Liver (tissue), 9 donors: Measurements from ENCODE around the gene MARCHF6. TPM values are rescaled to one million over a fixed set of nuclear protein-coding genes. Genes with fewer than 3 reads are reported as not detected.

Source experiments
- DNase-seq: peaks from one replicate; pipeline ENCODE4 v3.0.0-alpha.2; 2017; ENCODE audit warnings: low spot score
- H3K27ac ChIP-seq, 2 donors: one replicate each; pipeline ENCODE4 v1.7.0; 2013; ENCODE audit warnings: inconsistent platforms in 2 of 2, low read length in 2 of 2, control low read depth in 1 of 2, low read depth in 1 of 2, mild to moderate bottlenecking in 1 of 2
- H3K27me3 ChIP-seq, 4 donors: one replicate each; pipeline versions ENCODE4 v1.6.1 to v1.7.0; 2013; ENCODE audit warnings: low read length in 3 of 4, inconsistent platforms in 1 of 4, mild to moderate bottlenecking in 1 of 4, moderate library complexity in 1 of 4; ENCODE audit not compliant: control insufficient read depth in 4 of 4, insufficient read depth in 4 of 4
- H3K36me3 ChIP-seq, 4 donors: one replicate each; pipeline versions ENCODE4 v1.6.1 to v1.7.0; 2013; ENCODE audit warnings: low read length in 3 of 4, mild to moderate bottlenecking in 3 of 4, low read depth in 1 of 4, moderate library complexity in 1 of 4; ENCODE audit not compliant: control insufficient read depth in 4 of 4, insufficient read depth in 3 of 4
- H3K4me1 ChIP-seq, 4 donors: one replicate each; pipeline versions ENCODE4 v1.6.1 to v1.7.0; 2013; ENCODE audit warnings: low read length in 3 of 4, mild to moderate bottlenecking in 3 of 4, moderate library complexity in 1 of 4; ENCODE audit not compliant: control insufficient read depth in 4 of 4, insufficient read depth in 4 of 4
- H3K4me3 ChIP-seq, 3 donors: one replicate each; pipeline versions ENCODE4 v1.6.1 to v1.7.0; 2013; ENCODE audit warnings: low read length in 3 of 3, control low read depth in 1 of 3, low read depth in 1 of 3, mild to moderate bottlenecking in 1 of 3
- H3K9ac ChIP-seq, 2 donors: one replicate each; pipeline ENCODE4 v1.7.0; 2013; ENCODE audit warnings: low read length in 2 of 2, mild to moderate bottlenecking in 2 of 2, moderate library complexity in 2 of 2, control low read depth in 1 of 2, low read depth in 1 of 2
- H3K9me3 ChIP-seq, 4 donors: one replicate each; pipeline versions ENCODE4 v1.6.1 to v1.7.0; 2013; ENCODE audit warnings: low read length in 3 of 4; ENCODE audit not compliant: control insufficient read depth in 4 of 4
- EGR1 ChIP-seq, 2 donors: IDR thresholded peaks; 2 replicates each; pipeline ENCODE4 v1.6.1; 2016 to 2018; ENCODE audit warnings: antibody characterized with exemption in 2 of 2, low read depth in 2 of 2
- FOXA1 ChIP-seq: IDR thresholded peaks from 2 replicates; pipeline ENCODE4 v1.6.1; 2016; ENCODE audit warnings: antibody characterized with exemption
- FOXA2 ChIP-seq: IDR thresholded peaks from 2 replicates; pipeline ENCODE4 v1.6.1; 2016; ENCODE audit warnings: antibody characterized with exemption
- GABPA ChIP-seq, 2 donors: IDR thresholded peaks in 1 of 2; conservative IDR thresholded peaks in 1 of 2; 2 replicates each; pipeline ENCODE4 v1.6.1; 2016; ENCODE audit warnings: antibody characterized with exemption in 2 of 2, mild to moderate bottlenecking in 1 of 2, moderate library complexity in 1 of 2
- HNF4A ChIP-seq, 2 donors: conservative IDR thresholded peaks; 2 replicates each; pipeline ENCODE4 v1.6.1; 2016; ENCODE audit warnings: antibody characterized with exemption in 2 of 2, mild to moderate bottlenecking in 2 of 2
- HNF4G ChIP-seq: IDR thresholded peaks from 2 replicates; pipeline ENCODE4 v1.6.1; 2016; ENCODE audit warnings: antibody characterized with exemption
- JUND ChIP-seq, 2 donors: IDR thresholded peaks; 2 replicates each; pipeline ENCODE4 v1.6.1; 2016; ENCODE audit warnings: antibody characterized with exemption in 2 of 2
- NR2F2 ChIP-seq: IDR thresholded peaks from 2 replicates; pipeline ENCODE4 v1.6.1; 2016; ENCODE audit warnings: antibody characterized with exemption
- RAD21 ChIP-seq, 2 donors: IDR thresholded peaks; 2 replicates each; pipeline ENCODE4 v1.6.1; 2016; ENCODE audit warnings: antibody characterized with exemption in 2 of 2, mild to moderate bottlenecking in 2 of 2
- RXRA ChIP-seq, 2 donors: IDR thresholded peaks; 2 replicates each; pipeline ENCODE4 v1.6.1; 2017 to 2018; ENCODE audit warnings: antibody characterized with exemption in 2 of 2, mild to moderate bottlenecking in 1 of 2
- SP1 ChIP-seq: IDR thresholded peaks from 2 replicates; pipeline ENCODE4 v1.6.1; 2018; ENCODE audit warnings: antibody characterized with exemption, mild to moderate bottlenecking
- TAF1 ChIP-seq: conservative IDR thresholded peaks from 2 replicates; pipeline ENCODE4 v1.6.1; 2016; ENCODE audit warnings: antibody characterized with exemption, mild to moderate bottlenecking
- YY1 ChIP-seq: IDR thresholded peaks from 2 replicates; pipeline ENCODE4 v1.6.1; 2016; ENCODE audit warnings: antibody characterized with exemption, mild to moderate bottlenecking
- WGBS: extraction: QIAGEN DNeasy Blood & Tissue Kit; methylation state at CpG from one replicate; pipeline ENCODE4 v1.1.7; 2013; 5-methylcytosine and 5-hydroxymethylcytosine counted together
- polyA plus RNA-seq, 2 donors: library from polyadenylated mRNA; stranded (reverse) in 1 of 2; unstranded in 1 of 2; fragments of 200-250 nt in 1 of 2; fragments of >200 nt in 1 of 2; fragmentation: Nextera tagmentation in 1 of 2; extraction: Ambion mirVana in 1 of 2; gene quantifications; one replicate each; pipeline versions ENCODE4 v1.2.1 to v1.2.3, GENCODE V29; 2013 to 2015
- total RNA-seq, 2 donors: library from RNA; depleted of rRNA; stranded (reverse); fragments of >200 nt; gene quantifications; one replicate each; pipeline ENCODE4 v1.2.3, GENCODE V29; 2014
- TF ChIP-seq, protein P1 (sequence below): fragments of 150-350 bp; IDR thresholded peaks from 2 replicates; pipeline ENCODE4 v1.5.1; 2017; ENCODE audit warnings: improper control_type of control experiment, low read depth, low read length; ENCODE audit not compliant: missing input control
- TF ChIP-seq, protein P2 (sequence below): IDR thresholded peaks from 2 replicates; pipeline ENCODE4 v1.6.1; 2016; ENCODE audit warnings: antibody characterized with exemption
- TF ChIP-seq, protein P3 (sequence below): IDR thresholded peaks from 2 replicates; pipeline ENCODE4 v1.6.1; 2016; ENCODE audit warnings: antibody characterized with exemption
- TF ChIP-seq, protein P4 (sequence below): IDR thresholded peaks from 2 replicates; pipeline ENCODE4 v1.6.1; 2016; ENCODE audit warnings: antibody characterized with exemption
- donor health status: healthy.
- donor health status: healthy.
- donor health status: healthy.
- donor health status: healthy.
- donor health status: healthy.

MARCHF6 gene
- total and polyA plus RNA-seq, 4 donors = 20.6 to 77.7 (median 62.4) TPM

DNA sequence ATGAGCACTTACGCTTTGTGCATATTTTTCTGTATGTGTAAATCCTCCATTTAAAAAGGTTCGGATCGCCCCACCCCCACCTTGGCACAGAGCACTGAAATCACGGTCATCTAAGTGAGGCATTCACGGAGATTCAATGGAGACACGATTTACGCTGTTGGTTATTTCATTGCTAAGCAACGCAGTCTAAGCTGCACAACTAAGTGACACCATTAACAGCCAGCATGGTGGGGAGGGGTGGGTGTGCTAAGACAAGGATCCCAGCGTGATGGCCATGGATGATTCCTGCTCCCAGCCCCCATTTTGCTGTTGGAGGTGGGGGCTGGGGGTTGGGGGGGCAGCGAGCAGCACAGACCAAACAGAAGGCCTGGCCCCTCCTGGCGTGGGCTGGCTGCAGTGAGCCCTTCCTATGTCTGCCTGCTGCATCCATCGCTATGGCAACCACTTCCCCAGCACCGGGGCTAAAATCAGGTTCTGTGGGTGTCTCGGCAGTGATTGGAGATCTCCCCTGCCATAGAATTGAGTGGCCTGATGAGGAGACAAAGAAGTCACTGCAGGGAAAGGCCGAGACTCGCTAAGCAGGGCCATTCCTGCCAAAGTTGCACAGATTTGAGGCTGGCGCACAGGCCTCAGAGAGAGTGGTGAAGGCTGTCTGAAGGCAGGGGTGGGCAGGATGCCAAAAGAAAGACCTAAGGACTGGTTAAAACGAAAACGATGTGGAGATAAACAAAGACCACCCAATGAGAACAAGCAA, 14.3 kb upstream of the MARCHF6 start:
- Histone ChIP-seq H3K9ac (no peak overlapping the region), H3K27me3 (no peaks in the 10 kb centered on the region)
- WGBS = 87% methylated on average over 19 of the region's 19 CpGs

DNA sequence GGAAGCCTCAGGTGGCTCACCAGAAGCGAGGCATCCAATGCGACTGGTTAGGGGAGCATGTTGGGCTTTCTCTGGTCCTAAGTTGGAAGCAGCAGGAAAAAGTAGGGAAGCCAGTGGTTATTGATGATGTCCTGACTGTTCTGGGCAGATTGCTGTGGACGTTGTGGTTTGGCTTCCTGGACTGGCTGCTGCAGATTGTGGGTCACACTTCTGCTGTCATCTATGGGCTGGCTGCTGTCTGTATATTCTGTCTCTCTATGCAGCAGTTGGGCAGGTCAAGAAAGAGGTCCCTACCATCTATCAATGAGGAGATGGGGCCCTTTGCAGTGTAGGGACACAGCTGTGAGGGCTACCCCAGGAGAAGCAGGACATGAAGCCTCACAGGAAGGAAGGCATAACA, 13.5 kb upstream of the MARCHF6 start:
- Histone ChIP-seq H3K27ac (no peak overlapping the region), H3K9ac (no peak overlapping the region), H3K9me3 (no peaks in the 10 kb centered on the region), H3K4me1 (peaks cover 0 to 17% (median 7%) of the 10 kb centered on the region in 4 donors), H3K36me3 (no peaks in the 10 kb centered on the region), H3K27me3 (no peaks in the 10 kb centered on the region), H3K4me3 (no peak overlapping the region)
- 86% methylated on average over 3 of the region's 3 CpGs for WGBS
- no peak for DNase-seq
- TF ChIP-seq RAD21 (IDR thresholded peaks at IDR 0.05) (no peak), NR2F2 (no peak), SP1 (no peak), EGR1 (IDR thresholded peaks at IDR 0.05; ENCODE audit: low read depth in 2 of 2) (no peak), RXRA (IDR thresholded peaks at IDR 0.05) (no peak), TAF1 (no peak), HNF4A (conservative IDR thresholded peaks at IDR 0.05) (no peak), FOXA1 (no peak), JUND (IDR thresholded peaks at IDR 0.05) (no peak), GABPA (IDR thresholded peaks at IDR 0.05 in 1 of 2, conservative IDR thresholded peaks at IDR 0.05 in 1 of 2) (no peak)
- TF ChIP-seq, protein P1, sequence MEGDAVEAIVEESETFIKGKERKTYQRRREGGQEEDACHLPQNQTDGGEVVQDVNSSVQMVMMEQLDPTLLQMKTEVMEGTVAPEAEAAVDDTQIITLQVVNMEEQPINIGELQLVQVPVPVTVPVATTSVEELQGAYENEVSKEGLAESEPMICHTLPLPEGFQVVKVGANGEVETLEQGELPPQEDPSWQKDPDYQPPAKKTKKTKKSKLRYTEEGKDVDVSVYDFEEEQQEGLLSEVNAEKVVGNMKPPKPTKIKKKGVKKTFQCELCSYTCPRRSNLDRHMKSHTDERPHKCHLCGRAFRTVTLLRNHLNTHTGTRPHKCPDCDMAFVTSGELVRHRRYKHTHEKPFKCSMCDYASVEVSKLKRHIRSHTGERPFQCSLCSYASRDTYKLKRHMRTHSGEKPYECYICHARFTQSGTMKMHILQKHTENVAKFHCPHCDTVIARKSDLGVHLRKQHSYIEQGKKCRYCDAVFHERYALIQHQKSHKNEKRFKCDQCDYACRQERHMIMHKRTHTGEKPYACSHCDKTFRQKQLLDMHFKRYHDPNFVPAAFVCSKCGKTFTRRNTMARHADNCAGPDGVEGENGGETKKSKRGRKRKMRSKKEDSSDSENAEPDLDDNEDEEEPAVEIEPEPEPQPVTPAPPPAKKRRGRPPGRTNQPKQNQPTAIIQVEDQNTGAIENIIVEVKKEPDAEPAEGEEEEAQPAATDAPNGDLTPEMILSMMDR = no peak
- TF ChIP-seq, protein P2, sequence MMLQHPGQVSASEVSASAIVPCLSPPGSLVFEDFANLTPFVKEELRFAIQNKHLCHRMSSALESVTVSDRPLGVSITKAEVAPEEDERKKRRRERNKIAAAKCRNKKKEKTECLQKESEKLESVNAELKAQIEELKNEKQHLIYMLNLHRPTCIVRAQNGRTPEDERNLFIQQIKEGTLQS = no peak
- TF ChIP-seq, protein P3, sequence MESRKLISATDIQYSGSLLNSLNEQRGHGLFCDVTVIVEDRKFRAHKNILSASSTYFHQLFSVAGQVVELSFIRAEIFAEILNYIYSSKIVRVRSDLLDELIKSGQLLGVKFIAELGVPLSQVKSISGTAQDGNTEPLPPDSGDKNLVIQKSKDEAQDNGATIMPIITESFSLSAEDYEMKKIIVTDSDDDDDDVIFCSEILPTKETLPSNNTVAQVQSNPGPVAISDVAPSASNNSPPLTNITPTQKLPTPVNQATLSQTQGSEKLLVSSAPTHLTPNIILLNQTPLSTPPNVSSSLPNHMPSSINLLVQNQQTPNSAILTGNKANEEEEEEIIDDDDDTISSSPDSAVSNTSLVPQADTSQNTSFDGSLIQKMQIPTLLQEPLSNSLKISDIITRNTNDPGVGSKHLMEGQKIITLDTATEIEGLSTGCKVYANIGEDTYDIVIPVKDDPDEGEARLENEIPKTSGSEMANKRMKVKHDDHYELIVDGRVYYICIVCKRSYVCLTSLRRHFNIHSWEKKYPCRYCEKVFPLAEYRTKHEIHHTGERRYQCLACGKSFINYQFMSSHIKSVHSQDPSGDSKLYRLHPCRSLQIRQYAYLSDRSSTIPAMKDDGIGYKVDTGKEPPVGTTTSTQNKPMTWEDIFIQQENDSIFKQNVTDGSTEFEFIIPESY = no peak

More for the DNA sequence above, 14.3 kb upstream of the MARCHF6 start:
- Histone ChIP-seq H3K4me3 (no peak overlapping the region), H3K9me3 (no peaks in the 10 kb centered on the region), H3K36me3 (no peaks in the 10 kb centered on the region), H3K4me1 (peaks cover 0 to 24% (median 10%) of the 10 kb centered on the region in 4 donors), H3K27ac (no peak overlapping the region)
- no peak for TF ChIP-seq HNF4G
- TF ChIP-seq, protein P3 = no peak
- TF ChIP-seq RAD21 (IDR thresholded peaks at IDR 0.05) = no peak
- TF ChIP-seq HNF4A (conservative IDR thresholded peaks at IDR 0.05) = no peak
- TF ChIP-seq NR2F2 = no peak
- TF ChIP-seq SP1 = no peak
- no peak for TF ChIP-seq YY1
- TF ChIP-seq JUND (IDR thresholded peaks at IDR 0.05) = no peak
- TF ChIP-seq RXRA (IDR thresholded peaks at IDR 0.05) = no peak
- TF ChIP-seq GABPA (IDR thresholded peaks at IDR 0.05 in 1 of 2, conservative IDR thresholded peaks at IDR 0.05 in 1 of 2) = no peak
- TF ChIP-seq EGR1 (IDR thresholded peaks at IDR 0.05; ENCODE audit: low read depth in 2 of 2) = no peak
- no peak for TF ChIP-seq FOXA2
- TF ChIP-seq, protein P2 = no peak
- no peak for TF ChIP-seq TAF1
- TF ChIP-seq, protein P4, sequence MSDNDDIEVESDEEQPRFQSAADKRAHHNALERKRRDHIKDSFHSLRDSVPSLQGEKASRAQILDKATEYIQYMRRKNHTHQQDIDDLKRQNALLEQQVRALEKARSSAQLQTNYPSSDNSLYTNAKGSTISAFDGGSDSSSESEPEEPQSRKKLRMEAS = no peak
- TF ChIP-seq, protein P1 = no peak
- DNase-seq = no peak
